ENCODE results near the gene DNAJC7. TPM values are rescaled to one million over a fixed set of nuclear protein-coding genes. Genes with fewer than 3 reads are reported as not detected.

The DNAJC7 gene
- total and polyA plus RNA-seq, 9 of the 15 experiments (the other 6 are each of a cell fraction or from before 2014, with no cell fraction given): 85.8 to 262 (median 157) TPM

DNA sequence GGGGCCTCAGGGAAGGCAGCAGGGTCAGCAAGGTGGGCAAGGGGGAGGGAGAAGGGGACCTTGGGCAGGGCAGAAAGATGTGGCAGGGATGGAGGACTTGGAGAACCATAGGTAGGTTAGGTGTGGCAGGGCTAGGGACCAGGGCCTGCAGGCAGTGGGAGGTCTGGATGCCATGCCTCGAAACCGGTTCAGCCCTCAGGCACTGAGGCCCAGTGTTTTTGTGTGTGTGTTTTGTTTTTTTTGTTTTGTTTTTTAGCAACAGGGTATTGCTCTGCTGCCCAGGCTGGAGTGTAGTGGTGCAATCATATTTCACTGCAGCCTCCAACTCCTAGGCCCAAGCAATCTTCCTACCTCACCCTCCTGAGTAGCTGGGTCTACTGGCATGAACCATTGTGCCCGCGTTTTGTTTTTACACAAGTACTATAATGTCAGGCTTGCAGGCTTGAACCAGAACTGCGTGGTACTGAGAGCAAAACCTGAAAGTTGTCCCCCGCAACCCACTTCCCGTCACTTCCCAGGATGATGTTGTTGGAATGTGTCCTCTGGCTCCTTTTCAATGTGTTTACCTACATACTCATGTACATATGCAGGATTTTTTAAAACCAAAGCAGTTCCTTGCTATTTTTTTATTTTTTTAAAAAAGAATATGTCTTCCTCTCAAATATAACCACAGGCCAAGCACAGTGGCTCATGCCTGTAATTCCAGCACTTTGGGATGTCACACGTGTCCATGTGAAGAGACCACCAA, 74.4 kb downstream of the DNAJC7 start:
- FAIRE-seq (no peak), DNase-seq (ENCODE audit: extremely low read depth in 1 of 4, low spot score in 3 of 4) (no peak), ATAC-seq (no peak)
- no peak overlapping the region for H3K4me3 ChIP-seq
- in situ Hi-C loops (cut with MboI): no loop called here
- H4K20me1 ChIP-seq (replicated peaks; ENCODE audit: control insufficient read depth, insufficient read depth, low read length): no peaks in the 10 kb centered on the region
- WGBS (ENCODE audit: insufficient coverage, low coverage, missing lambda C conversion rate): 80% methylated on average over 8 of the region's 8 CpGs
- no peak overlapping the region for H3K27ac ChIP-seq (ENCODE audit: extremely low read depth, low read depth, low read length)
- no peaks in the 10 kb centered on the region for H3K9me1 ChIP-seq (ENCODE audit: control insufficient read depth, insufficient read depth, low read length)
- peaks cover 24 to 26% of the 10 kb centered on the region in 2 experiments for H3K4me1 ChIP-seq (replicated peaks in 1 of 2; ENCODE audit: control insufficient read depth in 2 of 2, insufficient read depth in 2 of 2, low read length in 2 of 2)
- no peaks in the 10 kb centered on the region for H3K9me3 ChIP-seq (replicated peaks; ENCODE audit: control insufficient read depth, insufficient read depth, low read depth, low read length)
- no peak overlapping the region for H3K4me2 ChIP-seq (ENCODE audit: insufficient read depth, low read length)
- no peaks in the 10 kb centered on the region for H3K79me2 ChIP-seq (ENCODE audit: control insufficient read depth, insufficient read depth, low read length)
- intact Hi-C loops (cut with micrococcal nuclease): no loop called here
- H3K27me3 ChIP-seq (ENCODE audit: control insufficient read depth in 2 of 2, insufficient read depth in 2 of 2, low read length in 2 of 2): no peaks in the 10 kb centered on the region
- no peak overlapping the region for H2AFZ ChIP-seq (ENCODE audit: low read depth, low read length)
- POLR2A ChIA-PET: interaction anchor here (0.6 kb wide), 2 partner anchors 9 to 11 kb away, joined by 3 read pairs; no protein-coding TSS in a partner anchor
- CTCF ChIA-PET (ENCODE audit: low intra/inter-chr PET ratio): no interaction called here
- no peaks in the 10 kb centered on the region for H3K36me3 ChIP-seq (ENCODE audit: control insufficient read depth, insufficient read depth, low read length)
- no peak for TF ChIP-seq ZKSCAN3 (CRISPR knock-in tag; IDR thresholded peaks at IDR 0.05)
- no peak for TF ChIP-seq NEUROD1 (IDR thresholded peaks at IDR 0.05; ENCODE audit: borderline replicate concordance, low read depth, low read length, partially characterized antibody)
- TF ChIP-seq EZH2 (IDR thresholded peaks at IDR 0.05; ENCODE audit: borderline replicate concordance, low read depth, low read length): no peak
- no peak for TF ChIP-seq ATF4 (CRISPR knock-in tag; IDR thresholded peaks at IDR 0.05)
- no peak for TF ChIP-seq C11orf30 (IDR thresholded peaks at IDR 0.05; ENCODE audit: low read depth)
- no peak for TF ChIP-seq SRF (CRISPR knock-in tag; IDR thresholded peaks at IDR 0.05)
- TF ChIP-seq FOXJ3 (CRISPR knock-in tag; IDR thresholded peaks at IDR 0.05): no peak
- no peak for TF ChIP-seq ZC3H11A (IDR thresholded peaks at IDR 0.05; ENCODE audit: low read depth, low read length)
- TF ChIP-seq PTBP1 (IDR thresholded peaks at IDR 0.05; ENCODE audit: low read depth, low read length): no peak
- TF ChIP-seq CBFA2T2 (conservative IDR thresholded peaks at IDR 0.05): no peak
- no peak for TF ChIP-seq CHAMP1 (IDR thresholded peaks at IDR 0.05)
- no peak for TF ChIP-seq STAG1 (CRISPR knock-in tag; IDR thresholded peaks at IDR 0.05; ENCODE audit: borderline replicate concordance)
- no peak for TF ChIP-seq SPI1 (IDR thresholded peaks at IDR 0.05; ENCODE audit: borderline replicate concordance, low read depth, low read length)
- no TSS peak for BruUV-seq (replicated peaks)
- H3K9ac ChIP-seq (ENCODE audit: insufficient read depth in 1 of 2, low read depth in 2 of 2, low read length in 2 of 2): no peak overlapping the region
